Panc1 (cell line): Measurements from ENCODE around the gene DHRS3.

Source experiments
- CTCF ChIP-seq: fragments of 450-650 bp; IDR thresholded peaks from 2 replicates; pipeline ENCODE4 v1.5.1; 2017; ENCODE audit warnings: mild to moderate bottlenecking
- POLR2AphosphoS5 ChIP-seq: IDR thresholded peaks from 2 replicates; pipeline ENCODE4 v1.6.1; 2012; ENCODE audit warnings: mild to moderate bottlenecking, low read depth, low read length, moderate library complexity
- REST ChIP-seq, 2 experiments: IDR thresholded peaks; 2 replicates each; pipeline ENCODE4 v1.6.1; 2011 to 2012; ENCODE audit warnings: low read depth in 2 of 2, control low read depth in 1 of 2, low read length in 1 of 2, mild to moderate bottlenecking in 1 of 2, moderate library complexity in 1 of 2; ENCODE audit not compliant: insufficient read depth in 1 of 2
- SIN3A ChIP-seq: IDR thresholded peaks from 2 replicates; pipeline ENCODE4 v1.6.1; 2012; ENCODE audit warnings: low read depth, mild to moderate bottlenecking, low read length, moderate library complexity, borderline replicate concordance; ENCODE audit not compliant: insufficient read depth
- TCF7L2 ChIP-seq: IDR thresholded peaks from 2 replicates; pipeline ENCODE4 v1.6.1; 2011; ENCODE audit warnings: mild to moderate bottlenecking, low read depth, low read length, inconsistent platforms

GRCh38 chr1:12540580-12541273 is 77.3 kb downstream of the DHRS3 start:
- no peak for TF ChIP-seq CTCF
- TF ChIP-seq REST (IDR thresholded peaks at IDR 0.05; ENCODE audit: insufficient read depth in 1 of 2, low read depth in 2 of 2, low read length in 1 of 2): no peak
- no peak for TF ChIP-seq TCF7L2
- no peak for TF ChIP-seq POLR2AphosphoS5
- no peak for TF ChIP-seq SIN3A
